ENCODE data around the gene TFAM. TPM values are rescaled to one million over a fixed set of nuclear protein-coding genes. Genes with fewer than 3 reads are reported as not detected.

Gene TFAM
- total and polyA plus RNA-seq, 4 donors = 31.5 to 48.2 (median 39.3) TPM

- WGBS (ENCODE audit: insufficient coverage) = 100% methylated on average over 1 of the region's 3 CpGs
- no peaks in the 10 kb centered on the region for H3K4me1 ChIP-seq (ENCODE audit: control insufficient read depth, insufficient read depth, low read length)
- no peaks in the 10 kb centered on the region for H3K36me3 ChIP-seq (ENCODE audit: control insufficient read depth, insufficient read depth, low read length)
- H3K27me3 ChIP-seq (ENCODE audit: control insufficient read depth, insufficient read depth, low read length) = no peaks in the 10 kb centered on the region
- DNase-seq (ENCODE audit: low read depth in 4 of 6, low spot score in 6 of 6) = no peak
- H3K27ac ChIP-seq (ENCODE audit: low read depth, low read length) = no peak overlapping the region
- no peak overlapping the region for H3K4me3 ChIP-seq (ENCODE audit: low read depth, low read length)
- H3K9me3 ChIP-seq (ENCODE audit: control insufficient read depth, insufficient read depth, low read length) = no peaks in the 10 kb centered on the region
Observed at GRCh38 chr10:58367069-58367468, 18.1 kb upstream of the TFAM start.

- Histone ChIP-seq H3K4me3 (ENCODE audit: low read depth, low read length) (no peak overlapping the region), H3K36me3 (ENCODE audit: control insufficient read depth, insufficient read depth, low read length) (no peaks in the 10 kb centered on the region), H3K9me3 (ENCODE audit: control insufficient read depth, insufficient read depth, low read length) (no peaks in the 10 kb centered on the region), H3K4me1 (ENCODE audit: control insufficient read depth, insufficient read depth, low read length) (no peaks in the 10 kb centered on the region), H3K27me3 (ENCODE audit: control insufficient read depth, insufficient read depth, low read length) (no peaks in the 10 kb centered on the region), H3K27ac (ENCODE audit: low read depth, low read length) (no peak overlapping the region)
- no peak for DNase-seq (ENCODE audit: low read depth in 4 of 6, low spot score in 6 of 6)
Observed at GRCh38 chr10:58371473-58371872, 13.7 kb upstream of the TFAM start.

- Histone ChIP-seq H3K9me3 (ENCODE audit: control insufficient read depth, insufficient read depth, low read length) (no peaks in the 10 kb centered on the region), H3K27me3 (ENCODE audit: control insufficient read depth, insufficient read depth, low read length) (no peaks in the 10 kb centered on the region), H3K4me1 (ENCODE audit: control insufficient read depth, insufficient read depth, low read length) (no peaks in the 10 kb centered on the region), H3K36me3 (ENCODE audit: control insufficient read depth, insufficient read depth, low read length) (no peaks in the 10 kb centered on the region), H3K4me3 (ENCODE audit: low read depth, low read length) (no peak overlapping the region), H3K27ac (ENCODE audit: low read depth, low read length) (no peak overlapping the region)
- no peak for DNase-seq (ENCODE audit: low read depth in 4 of 6, low spot score in 6 of 6)
- 75% methylated on average over 2 of the region's 4 CpGs for WGBS (ENCODE audit: insufficient coverage)
Observed at GRCh38 chr10:58372607-58373441, 12.4 kb upstream of the TFAM start.

- 100% methylated on average over 2 of the region's 3 CpGs for WGBS (ENCODE audit: insufficient coverage)
- no peaks in the 10 kb centered on the region for H3K27me3 ChIP-seq (ENCODE audit: control insufficient read depth, insufficient read depth, low read length)
- H3K36me3 ChIP-seq (ENCODE audit: control insufficient read depth, insufficient read depth, low read length) = no peaks in the 10 kb centered on the region
- no peak overlapping the region for H3K27ac ChIP-seq (ENCODE audit: low read depth, low read length)
- no peaks in the 10 kb centered on the region for H3K4me1 ChIP-seq (ENCODE audit: control insufficient read depth, insufficient read depth, low read length)
- no peaks in the 10 kb centered on the region for H3K9me3 ChIP-seq (ENCODE audit: control insufficient read depth, insufficient read depth, low read length)
- no peak overlapping the region for H3K4me3 ChIP-seq (ENCODE audit: low read depth, low read length)
- DNase-seq (ENCODE audit: low read depth in 4 of 6, low spot score in 6 of 6) = no peak
Observed at GRCh38 chr10:58373442-58373827, 11.8 kb upstream of the TFAM start.

- no CpG with 5 or more reads among the region's 2 CpGs for WGBS (ENCODE audit: insufficient coverage)
- H3K9me3 ChIP-seq (ENCODE audit: control insufficient read depth, insufficient read depth, low read length) = no peaks in the 10 kb centered on the region
- DNase-seq (ENCODE audit: low read depth in 4 of 6, low spot score in 6 of 6) = no peak
Observed at GRCh38 chr10:58382489-58382995, 2.7 kb upstream of the TFAM start.

GRCh38 chr10:58384095-58384494 lies 1.1 kb upstream of the TFAM start:
- peaks cover 4% of the 10 kb centered on the region for H3K4me1 ChIP-seq (ENCODE audit: control insufficient read depth, insufficient read depth, low read length)
- no peaks in the 10 kb centered on the region for H3K27me3 ChIP-seq (ENCODE audit: control insufficient read depth, insufficient read depth, low read length)
- no peak for DNase-seq (ENCODE audit: low read depth in 4 of 6, low spot score in 6 of 6)
- no peaks in the 10 kb centered on the region for H3K9me3 ChIP-seq (ENCODE audit: control insufficient read depth, insufficient read depth, low read length)
- peak overlapping the region; percentile 96 for H3K27ac ChIP-seq (ENCODE audit: low read depth, low read length)
- H3K36me3 ChIP-seq (ENCODE audit: control insufficient read depth, insufficient read depth, low read length) = peaks cover 7% of the 10 kb centered on the region
- H3K4me3 ChIP-seq (ENCODE audit: low read depth, low read length) = peak overlapping the region; percentile 95
- WGBS (ENCODE audit: insufficient coverage) = 86% methylated on average over 1 of the region's 3 CpGs

More at GRCh38 chr10:58382489-58382995, 2.7 kb upstream of the TFAM start:
- H3K27me3 ChIP-seq (ENCODE audit: control insufficient read depth, insufficient read depth, low read length) = no peaks in the 10 kb centered on the region
- H3K27ac ChIP-seq (ENCODE audit: low read depth, low read length) = no peak overlapping the region
- peaks cover 4% of the 10 kb centered on the region for H3K4me1 ChIP-seq (ENCODE audit: control insufficient read depth, insufficient read depth, low read length)
- H3K4me3 ChIP-seq (ENCODE audit: low read depth, low read length) = no peak overlapping the region
- peaks cover 5% of the 10 kb centered on the region for H3K36me3 ChIP-seq (ENCODE audit: control insufficient read depth, insufficient read depth, low read length)

GRCh38 chr10:58384544-58384998 lies 639 bp upstream of the TFAM start:
- Histone ChIP-seq H3K36me3 (ENCODE audit: control insufficient read depth, insufficient read depth, low read length) (peaks cover 10% of the 10 kb centered on the region), H3K27ac (ENCODE audit: low read depth, low read length) (peak overlapping the region; percentile 96), H3K9me3 (ENCODE audit: control insufficient read depth, insufficient read depth, low read length) (no peaks in the 10 kb centered on the region), H3K27me3 (ENCODE audit: control insufficient read depth, insufficient read depth, low read length) (no peaks in the 10 kb centered on the region), H3K4me1 (ENCODE audit: control insufficient read depth, insufficient read depth, low read length) (peaks cover 4% of the 10 kb centered on the region), H3K4me3 (ENCODE audit: low read depth, low read length) (peak overlapping the region; percentile 95)
- WGBS (ENCODE audit: insufficient coverage) = 1% methylated on average over 9 of the region's 12 CpGs
- peak in 1 of 6 donors; percentile 55 for DNase-seq (ENCODE audit: low read depth in 4 of 6, low spot score in 6 of 6)

- Histone ChIP-seq H3K27ac (ENCODE audit: low read depth, low read length) (peak overlapping the region; percentile 96), H3K9me3 (ENCODE audit: control insufficient read depth, insufficient read depth, low read length) (no peaks in the 10 kb centered on the region), H3K4me3 (ENCODE audit: low read depth, low read length) (peak overlapping the region; percentile 95), H3K27me3 (ENCODE audit: control insufficient read depth, insufficient read depth, low read length) (no peaks in the 10 kb centered on the region), H3K4me1 (ENCODE audit: control insufficient read depth, insufficient read depth, low read length) (peaks cover 4% of the 10 kb centered on the region), H3K36me3 (ENCODE audit: control insufficient read depth, insufficient read depth, low read length) (peaks cover 11% of the 10 kb centered on the region)
- WGBS (ENCODE audit: insufficient coverage) = 0% methylated on average over 6 of the region's 15 CpGs
- peak in 2 of 6 donors; percentile 4 to 33 for DNase-seq (ENCODE audit: low read depth in 4 of 6, low spot score in 6 of 6)
Observed at GRCh38 chr10:58385784-58386112, 538 bp downstream of the TFAM start.

- WGBS (ENCODE audit: insufficient coverage) = no CpG with 5 or more reads among the region's 3 CpGs
- peaks cover 4% of the 10 kb centered on the region for H3K4me1 ChIP-seq (ENCODE audit: control insufficient read depth, insufficient read depth, low read length)
- H3K36me3 ChIP-seq (ENCODE audit: control insufficient read depth, insufficient read depth, low read length) = peaks cover 18% of the 10 kb centered on the region
Observed at GRCh38 chr10:58389024-58389423, 3.8 kb downstream of the TFAM start.

GRCh38 chr10:58393317-58393716 lies 8.1 kb downstream of the TFAM start:
- Histone ChIP-seq H3K9me3 (ENCODE audit: control insufficient read depth, insufficient read depth, low read length) (no peaks in the 10 kb centered on the region), H3K4me1 (ENCODE audit: control insufficient read depth, insufficient read depth, low read length) (no peaks in the 10 kb centered on the region), H3K27ac (ENCODE audit: low read depth, low read length) (no peak overlapping the region), H3K4me3 (ENCODE audit: low read depth, low read length) (no peak overlapping the region), H3K27me3 (ENCODE audit: control insufficient read depth, insufficient read depth, low read length) (no peaks in the 10 kb centered on the region), H3K36me3 (ENCODE audit: control insufficient read depth, insufficient read depth, low read length) (peaks cover 11% of the 10 kb centered on the region)
- DNase-seq (ENCODE audit: low read depth in 4 of 6, low spot score in 6 of 6) = no peak
- no CpG with 5 or more reads among the region's 2 CpGs for WGBS (ENCODE audit: insufficient coverage)

More at GRCh38 chr10:58389024-58389423, 3.8 kb downstream of the TFAM start:
- no peak overlapping the region for H3K27ac ChIP-seq (ENCODE audit: low read depth, low read length)
- no peak overlapping the region for H3K4me3 ChIP-seq (ENCODE audit: low read depth, low read length)
- no peak for DNase-seq (ENCODE audit: low read depth in 4 of 6, low spot score in 6 of 6)
- H3K9me3 ChIP-seq (ENCODE audit: control insufficient read depth, insufficient read depth, low read length) = no peaks in the 10 kb centered on the region
- no peaks in the 10 kb centered on the region for H3K27me3 ChIP-seq (ENCODE audit: control insufficient read depth, insufficient read depth, low read length)

Data from spinal cord (tissue), 10 donors.